Activated CD4-positive, alpha-beta memory T cell treated with anti-CD3 and anti-CD28 coated beads, Interleukin-2, amount 10 ng/mL, durations not matched to agents 7 days and 5 days (primary cell): Measurements from ENCODE around the gene ACER3. TPM values are rescaled to one million over a fixed set of nuclear protein-coding genes. Genes with fewer than 3 reads are reported as not detected.
"Not testable (repeated sequence)": the region's sequence is repeated elsewhere in the genome, so short reads cannot be mapped to it uniquely, and the experiment has no call there.

ENCODE experiments used
- CTCF ChIA-PET: fragments of 350-600 bp; sonication (Branson Sonifier 250); formaldehyde crosslinking; loops from one replicate; lab custom pipeline; 2021; ENCODE audit warnings: antibody characterized with exemption, inconsistent platforms; lab: Charles Lee
- POLR2A ChIA-PET: fragments of 350-600 bp; sonication (Branson Sonifier 250); formaldehyde crosslinking; loops from one replicate; lab custom pipeline; 2021; ENCODE audit warnings: antibody characterized with exemption; lab: Charles Lee
- DNase-seq: peaks from one replicate; pipeline ENCODE4 v3.0.0-alpha.2; 2020
- H3K27ac Mint-ChIP-seq: one replicate; pipeline ENCODE4 v1.8.0; 2021; ENCODE audit warnings: mild to moderate bottlenecking, mixed read lengths
- H3K27me3 Mint-ChIP-seq: one replicate; pipeline ENCODE4 v1.8.0; 2021; ENCODE audit warnings: mixed read lengths
- H3K36me3 Mint-ChIP-seq: one replicate; pipeline ENCODE4 v1.8.0; 2021; ENCODE audit warnings: low read depth, mixed read lengths
- H3K4me1 Mint-ChIP-seq: one replicate; pipeline ENCODE4 v1.8.0; 2021; ENCODE audit warnings: mixed read lengths
- H3K4me3 Mint-ChIP-seq: one replicate; pipeline ENCODE4 v1.8.0; 2021; ENCODE audit warnings: mild to moderate bottlenecking, mixed read lengths
- H3K9me3 Mint-ChIP-seq: one replicate; pipeline ENCODE4 v1.8.0; 2021; ENCODE audit warnings: mixed read lengths
- total RNA-seq, 2 experiments: library from RNA; stranded (reverse); gene quantifications; one replicate each; pipeline ENCODE4 v1.2.3, GENCODE V29; 2021

Gene ACER3
- 10 to 100 TPM; 10.3 to 12.2 TPM for total RNA-seq

- H3K4me1 Mint-ChIP-seq = peaks cover 29% of the 10 kb centered on the region
- peaks cover 2% of the 10 kb centered on the region for H3K27me3 Mint-ChIP-seq
- peak within 1 kb of the TSS; percentile 89 for H3K4me3 Mint-ChIP-seq
- peak within 1 kb of the TSS; percentile 50 for H3K27ac Mint-ChIP-seq
- POLR2A ChIA-PET = interaction anchor here (1.0 kb wide), 1 partner anchor 9 kb away, joined by 3 read pairs; no protein-coding TSS in a partner anchor
- CTCF ChIA-PET = interaction anchor here (1.1 to 1.4 kb wide), 2 partner anchors 58 to 59 kb away, joined by 3 to 6 read pairs; no protein-coding TSS in a partner anchor
- peak; percentile 91 for DNase-seq
- peaks cover 4% of the 10 kb centered on the region for H3K36me3 Mint-ChIP-seq
- no peaks in the 10 kb centered on the region for H3K9me3 Mint-ChIP-seq
These were observed at the start of gene ACER3 for GRCh38 chr11:76860539-76861475. TSS of gene ACER3 (plus strand) at chr11:76860918. CDS start at chr11:76860977, 59 bp downstream.

DNA sequence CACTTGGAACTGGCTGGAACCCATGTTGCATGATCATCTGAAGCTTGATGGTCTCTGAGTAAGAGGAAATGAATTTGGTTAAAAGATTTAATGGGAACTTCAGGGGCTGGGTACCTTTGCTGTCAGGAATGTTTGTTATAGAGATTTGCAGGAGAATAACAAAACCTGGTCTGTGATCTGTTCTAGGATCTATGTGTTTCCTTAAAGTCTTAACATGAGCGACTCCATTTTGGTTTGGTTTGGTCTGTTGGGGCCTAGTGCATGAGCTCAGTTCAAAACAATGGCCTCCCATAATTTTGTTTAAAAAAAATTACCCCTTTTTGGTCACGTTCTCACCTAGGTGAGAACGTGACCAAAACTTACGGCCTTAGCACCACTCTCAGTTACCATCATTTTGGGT, 49.5 kb upstream of the ACER3 start:
- DNase-seq = no peak
- Mint-ChIP-seq H3K4me1 (peaks cover 15% of the 10 kb centered on the region), H3K27me3 (peaks cover 7% of the 10 kb centered on the region), H3K9me3 (peaks cover 12% of the 10 kb centered on the region), H3K36me3 (peaks cover 8% of the 10 kb centered on the region), H3K4me3 (no peak overlapping the region), H3K27ac (no peak overlapping the region)
- ChIA-PET POLR2A (no interaction called here), CTCF (interaction anchor here (0.6 to 6.1 kb wide), 4 partner anchors 11 to 108 kb away, joined by 3 to 110 read pairs (median 4); no protein-coding TSS in a partner anchor)

GRCh38 chr11:76814414-76814813, 46.3 kb upstream of the ACER3 start:
- Mint-ChIP-seq H3K4me3 (no peak overlapping the region), H3K4me1 (peaks cover 5% of the 10 kb centered on the region), H3K27me3 (peaks cover 13% of the 10 kb centered on the region), H3K36me3 (peaks cover 16% of the 10 kb centered on the region), H3K9me3 (peaks cover 16% of the 10 kb centered on the region), H3K27ac (no peak overlapping the region)
- CTCF ChIA-PET = interaction anchor here (0.6 to 0.7 kb wide), 2 partner anchors 146 to 182 kb away, joined by 3 read pairs; no protein-coding TSS in a partner anchor
- POLR2A ChIA-PET = no interaction called here
- no peak for DNase-seq

DNA sequence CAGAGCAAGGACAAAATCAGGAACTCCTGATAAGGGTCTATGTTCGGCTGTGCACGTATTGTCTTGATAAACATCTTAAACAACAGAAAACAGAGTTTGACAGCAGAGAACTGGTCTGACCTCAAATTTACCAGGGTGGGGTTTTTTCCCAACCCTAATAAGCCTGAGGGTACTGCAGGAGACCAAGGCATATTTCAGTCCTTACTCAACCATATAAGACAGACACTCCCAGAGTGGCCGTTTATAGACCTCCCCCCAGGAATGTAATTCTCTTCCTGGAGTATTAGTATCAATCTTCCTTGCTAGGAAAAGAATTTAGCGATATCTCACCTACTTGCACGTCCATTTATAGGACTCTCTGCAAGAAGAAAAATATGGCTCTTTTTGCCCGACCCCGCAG, 45.0 kb upstream of the ACER3 start:
- H3K4me3 Mint-ChIP-seq, DNase-seq, H3K27ac Mint-ChIP-seq, POLR2A ChIA-PET, H3K4me1 Mint-ChIP-seq: not testable (repeated sequence)
- H3K27me3 Mint-ChIP-seq = peaks cover 13% of the 10 kb centered on the region
- H3K36me3 Mint-ChIP-seq = peaks cover 16% of the 10 kb centered on the region
- CTCF ChIA-PET = interaction anchor here (1.0 kb wide), 1 partner anchor 103 kb away, joined by 3 read pairs; no protein-coding TSS in a partner anchor
- peaks cover 17% of the 10 kb centered on the region for H3K9me3 Mint-ChIP-seq

- CTCF ChIA-PET = interaction anchor here (1.1 kb wide), 1 partner anchor 11 kb away, joined by 6 read pairs; no protein-coding TSS in a partner anchor
- H3K4me3 Mint-ChIP-seq = no peak overlapping the region
- no peak overlapping the region for H3K27ac Mint-ChIP-seq
- H3K9me3 Mint-ChIP-seq = peaks cover 20% of the 10 kb centered on the region
- peaks cover 19% of the 10 kb centered on the region for H3K36me3 Mint-ChIP-seq
- DNase-seq = no peak
- H3K4me1 Mint-ChIP-seq = peaks cover 17% of the 10 kb centered on the region
- peaks cover 13% of the 10 kb centered on the region for H3K27me3 Mint-ChIP-seq
- POLR2A ChIA-PET = no interaction called here
These were observed 40.5 kb upstream of the ACER3 start for GRCh38 chr11:76820184-76820566.

DNA sequence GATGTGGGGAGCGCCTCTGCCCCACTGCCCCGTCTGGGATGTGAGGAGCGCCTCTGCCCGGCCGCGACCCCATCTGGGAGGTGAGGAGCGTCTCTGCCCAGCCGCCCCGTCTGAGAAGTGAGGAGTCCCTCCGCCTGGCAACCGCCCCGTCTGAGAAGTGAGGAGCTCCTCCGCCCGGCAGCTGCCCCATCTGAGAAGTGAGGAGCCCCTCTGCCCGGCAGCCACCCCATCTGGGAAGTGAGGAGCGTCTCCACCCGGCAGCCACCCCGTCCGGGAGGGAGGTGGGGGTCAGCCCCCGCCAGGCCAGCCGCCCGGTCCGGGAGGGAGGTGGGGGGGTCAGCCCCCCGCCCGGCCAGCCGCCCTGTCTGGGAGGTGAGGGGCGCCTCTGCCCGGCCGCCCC, 39.3 kb upstream of the ACER3 start:
- H3K4me1 Mint-ChIP-seq = peaks cover 28% of the 10 kb centered on the region
- CTCF ChIA-PET = not testable (repeated sequence)

DNA sequence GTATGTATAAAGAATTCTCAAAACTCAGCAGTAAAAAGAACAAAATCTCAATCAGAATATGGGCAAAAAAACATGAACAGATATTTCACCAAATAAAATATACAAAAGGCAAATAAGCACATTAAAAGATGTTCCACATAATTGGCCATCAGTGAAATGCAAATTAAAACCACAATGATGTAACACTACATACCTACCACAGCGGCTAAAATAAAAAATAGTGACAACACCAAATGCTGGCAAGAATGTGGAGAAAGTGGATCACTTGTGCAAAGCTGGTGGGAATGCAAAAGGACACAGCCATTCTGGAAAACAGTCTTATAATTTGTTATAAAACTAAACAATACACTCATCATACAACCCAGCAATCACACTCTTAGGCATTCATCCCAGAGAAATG, 38.3 kb upstream of the ACER3 start:
- no peak for DNase-seq
- Mint-ChIP-seq H3K4me3 (no peak overlapping the region), H3K27me3 (peaks cover 2% of the 10 kb centered on the region), H3K4me1 (peaks cover 30% of the 10 kb centered on the region), H3K27ac (no peak overlapping the region), H3K36me3 (peaks cover 13% of the 10 kb centered on the region), H3K9me3 (peaks cover 11% of the 10 kb centered on the region)
- ChIA-PET POLR2A (no interaction called here), CTCF (interaction anchor here (0.7 kb wide), 1 partner anchor 96 kb away, joined by 4 read pairs; no protein-coding TSS in a partner anchor)

More for the DNA sequence above, 39.3 kb upstream of the ACER3 start:
- H3K27me3 Mint-ChIP-seq, H3K27ac Mint-ChIP-seq, DNase-seq, H3K4me3 Mint-ChIP-seq: not testable (repeated sequence)
- POLR2A ChIA-PET = interaction anchor here (0.7 kb wide), 1 partner anchor 166 kb away, joined by 3 read pairs; no protein-coding TSS in a partner anchor
- peaks cover 17% of the 10 kb centered on the region for H3K36me3 Mint-ChIP-seq
- H3K9me3 Mint-ChIP-seq = peaks cover 13% of the 10 kb centered on the region

DNA sequence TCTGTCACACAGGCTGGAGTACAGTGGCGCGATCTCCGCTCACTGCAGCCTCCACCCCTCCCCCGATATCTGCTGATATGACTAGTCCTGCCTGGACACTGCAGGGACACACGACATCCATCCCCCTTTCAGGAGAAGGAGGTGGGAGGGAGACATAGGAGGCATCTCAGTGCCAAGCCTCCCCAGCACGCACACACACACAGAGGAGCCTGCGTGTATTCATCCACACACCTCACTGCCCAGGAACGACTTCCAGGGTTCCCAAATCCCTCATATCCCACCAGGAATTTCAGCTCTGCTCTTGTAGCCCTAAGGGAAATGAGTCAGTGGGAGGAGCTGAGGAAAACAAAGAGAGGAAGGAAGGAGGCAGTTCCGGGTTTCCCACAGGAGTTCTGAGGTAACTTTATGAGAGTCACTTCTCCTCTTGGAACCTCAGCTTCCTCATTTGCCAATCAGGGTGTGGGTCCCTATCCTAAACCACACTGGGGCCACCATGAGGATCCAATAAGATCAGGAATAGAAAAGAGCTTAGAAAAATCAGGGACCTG, 37.2 kb upstream of the ACER3 start:
- DNase-seq = no peak
- H3K27ac Mint-ChIP-seq = no peak overlapping the region
- H3K36me3 Mint-ChIP-seq = peaks cover 13% of the 10 kb centered on the region
- peaks cover 5% of the 10 kb centered on the region for H3K27me3 Mint-ChIP-seq
- no peak overlapping the region for H3K4me3 Mint-ChIP-seq
- peaks cover 11% of the 10 kb centered on the region for H3K9me3 Mint-ChIP-seq
- ChIA-PET POLR2A (interaction anchor here (0.7 kb wide), 1 partner anchor 11 kb away, joined by 3 read pairs; no protein-coding TSS in a partner anchor), CTCF (interaction anchor here (1.4 kb wide), 1 partner anchor 96 kb away, joined by 7 read pairs; no protein-coding TSS in a partner anchor)
- H3K4me1 Mint-ChIP-seq = peaks cover 30% of the 10 kb centered on the region

GRCh38 chr11:76824083-76824939, 36.4 kb upstream of the ACER3 start:
- H3K27ac Mint-ChIP-seq = peak overlapping the region; percentile 11
- ChIA-PET CTCF (interaction anchor here (0.7 to 1.4 kb wide), 2 partner anchors 96 to 103 kb away, joined by 3 to 7 read pairs; no protein-coding TSS in a partner anchor), POLR2A (interaction anchor here (0.7 to 1.0 kb wide), 2 partner anchors 10 to 12 kb away, joined by 3 read pairs; no protein-coding TSS in a partner anchor)
- no peak overlapping the region for H3K4me3 Mint-ChIP-seq
- DNase-seq = no peak
- H3K27me3 Mint-ChIP-seq = peaks cover 5% of the 10 kb centered on the region
- H3K4me1 Mint-ChIP-seq = peaks cover 30% of the 10 kb centered on the region
- peaks cover 11% of the 10 kb centered on the region for H3K9me3 Mint-ChIP-seq
- H3K36me3 Mint-ChIP-seq = peaks cover 13% of the 10 kb centered on the region

GRCh38 chr11:76824980-76825725, 35.6 kb upstream of the ACER3 start:
- Mint-ChIP-seq H3K36me3 (peaks cover 13% of the 10 kb centered on the region), H3K4me3 (no peak overlapping the region), H3K27ac (peak overlapping the region; percentile 4), H3K4me1 (peaks cover 30% of the 10 kb centered on the region), H3K9me3 (peaks cover 10% of the 10 kb centered on the region), H3K27me3 (peaks cover 5% of the 10 kb centered on the region)
- POLR2A ChIA-PET = interaction anchor here (1.0 kb wide), 1 partner anchor 11 kb away, joined by 3 read pairs; no protein-coding TSS in a partner anchor
- CTCF ChIA-PET = interaction anchor here (0.7 to 1.4 kb wide), 3 partner anchors 94 to 103 kb away, joined by 3 to 7 read pairs (median 3); no protein-coding TSS in a partner anchor
- no peak for DNase-seq

- Mint-ChIP-seq H3K9me3 (peaks cover 10% of the 10 kb centered on the region), H3K4me1 (peaks cover 30% of the 10 kb centered on the region), H3K27me3 (peaks cover 5% of the 10 kb centered on the region), H3K4me3 (no peak overlapping the region), H3K27ac (peak overlapping the region; percentile 4), H3K36me3 (peaks cover 13% of the 10 kb centered on the region)
- ChIA-PET CTCF (interaction anchor here (1.0 kb wide), 1 partner anchor 93 kb away, joined by 3 read pairs; no protein-coding TSS in a partner anchor), POLR2A (no interaction called here)
- DNase-seq = no peak
These were observed 34.9 kb upstream of the ACER3 start for GRCh38 chr11:76825726-76826396.
